ENCODE measurements around the gene STUM.

Gene STUM

GRCh38 chr1:226643611-226644540 is 95.3 kb downstream of the STUM start:
- Histone ChIP-seq H3K4me1 (ENCODE audit: control insufficient read depth, insufficient read depth, low read length) (peaks cover 20% of the 10 kb centered on the region), H3K27ac (ENCODE audit: insufficient read depth, low read depth, low read length, poor library complexity, severe bottlenecking) (no peak overlapping the region), H3K4me3 (ENCODE audit: insufficient read depth, low read depth, low read length) (no peak overlapping the region), H3K9me3 (ENCODE audit: control insufficient read depth, low read length) (no peaks in the 10 kb centered on the region), H3K36me3 (ENCODE audit: control insufficient read depth, insufficient read depth, low read length) (peaks cover 4% of the 10 kb centered on the region), H3K27me3 (ENCODE audit: control insufficient read depth, insufficient read depth, low read length, poor library complexity, severe bottlenecking) (no peaks in the 10 kb centered on the region)
- 89 to 91% methylated on average over 18 of the region's 18 CpGs for WGBS, 2 experiments

- H3K4me3 ChIP-seq (ENCODE audit: insufficient read depth, low read depth, low read length) = no peak overlapping the region
- WGBS, 2 experiments = 97% methylated on average over 10 of the region's 10 CpGs
- peaks cover 25% of the 10 kb centered on the region for H3K4me1 ChIP-seq (ENCODE audit: control insufficient read depth, insufficient read depth, low read length)
- no peak overlapping the region for H3K27ac ChIP-seq (ENCODE audit: insufficient read depth, low read depth, low read length, poor library complexity, severe bottlenecking)
- H3K36me3 ChIP-seq (ENCODE audit: control insufficient read depth, insufficient read depth, low read length) = peaks cover 4% of the 10 kb centered on the region
- no peaks in the 10 kb centered on the region for H3K27me3 ChIP-seq (ENCODE audit: control insufficient read depth, insufficient read depth, low read length, poor library complexity, severe bottlenecking)
- no peaks in the 10 kb centered on the region for H3K9me3 ChIP-seq (ENCODE audit: control insufficient read depth, low read length)
Observed at GRCh38 chr1:226644541-226645176, 96.1 kb downstream of the STUM start.

GRCh38 chr1:226645279-226645976 is 96.9 kb downstream of the STUM start:
- no peaks in the 10 kb centered on the region for H3K9me3 ChIP-seq (ENCODE audit: control insufficient read depth, low read length)
- no peaks in the 10 kb centered on the region for H3K27me3 ChIP-seq (ENCODE audit: control insufficient read depth, insufficient read depth, low read length, poor library complexity, severe bottlenecking)
- H3K4me1 ChIP-seq (ENCODE audit: control insufficient read depth, insufficient read depth, low read length) = peaks cover 31% of the 10 kb centered on the region
- no peak overlapping the region for H3K4me3 ChIP-seq (ENCODE audit: insufficient read depth, low read depth, low read length)
- H3K27ac ChIP-seq (ENCODE audit: insufficient read depth, low read depth, low read length, poor library complexity, severe bottlenecking) = no peak overlapping the region
- WGBS, 2 experiments = 93 to 95% methylated on average over 9 to 10 of the region's 10 CpGs
- peaks cover 4% of the 10 kb centered on the region for H3K36me3 ChIP-seq (ENCODE audit: control insufficient read depth, insufficient read depth, low read length)

- Histone ChIP-seq H3K27ac (ENCODE audit: insufficient read depth, low read depth, low read length, poor library complexity, severe bottlenecking) (no peak overlapping the region), H3K4me3 (ENCODE audit: insufficient read depth, low read depth, low read length) (no peak overlapping the region), H3K36me3 (ENCODE audit: control insufficient read depth, insufficient read depth, low read length) (peaks cover 4% of the 10 kb centered on the region), H3K4me1 (ENCODE audit: control insufficient read depth, insufficient read depth, low read length) (peaks cover 31% of the 10 kb centered on the region), H3K9me3 (ENCODE audit: control insufficient read depth, low read length) (no peaks in the 10 kb centered on the region), H3K27me3 (ENCODE audit: control insufficient read depth, insufficient read depth, low read length, poor library complexity, severe bottlenecking) (no peaks in the 10 kb centered on the region)
- 91 to 93% methylated on average over 18 of the region's 18 CpGs for WGBS, 2 experiments
Observed at GRCh38 chr1:226646026-226646869, 97.7 kb downstream of the STUM start.

GRCh38 chr1:226646870-226647449 is 98.4 kb downstream of the STUM start:
- H3K9me3 ChIP-seq (ENCODE audit: control insufficient read depth, low read length) = no peaks in the 10 kb centered on the region
- no peak overlapping the region for H3K4me3 ChIP-seq (ENCODE audit: insufficient read depth, low read depth, low read length)
- H3K4me1 ChIP-seq (ENCODE audit: control insufficient read depth, insufficient read depth, low read length) = peaks cover 31% of the 10 kb centered on the region
- H3K36me3 ChIP-seq (ENCODE audit: control insufficient read depth, insufficient read depth, low read length) = peaks cover 4% of the 10 kb centered on the region
- 93 to 94% methylated on average over 16 of the region's 16 CpGs for WGBS, 2 experiments
- H3K27ac ChIP-seq (ENCODE audit: insufficient read depth, low read depth, low read length, poor library complexity, severe bottlenecking) = no peak overlapping the region
- no peaks in the 10 kb centered on the region for H3K27me3 ChIP-seq (ENCODE audit: control insufficient read depth, insufficient read depth, low read length, poor library complexity, severe bottlenecking)

GRCh38 chr1:226647719-226648118 is 99.2 kb downstream of the STUM start:
- Histone ChIP-seq H3K4me3 (ENCODE audit: insufficient read depth, low read depth, low read length) (no peak overlapping the region), H3K27ac (ENCODE audit: insufficient read depth, low read depth, low read length, poor library complexity, severe bottlenecking) (no peak overlapping the region), H3K9me3 (ENCODE audit: control insufficient read depth, low read length) (no peaks in the 10 kb centered on the region), H3K36me3 (ENCODE audit: control insufficient read depth, insufficient read depth, low read length) (peaks cover 4% of the 10 kb centered on the region), H3K4me1 (ENCODE audit: control insufficient read depth, insufficient read depth, low read length) (peaks cover 31% of the 10 kb centered on the region), H3K27me3 (ENCODE audit: control insufficient read depth, insufficient read depth, low read length, poor library complexity, severe bottlenecking) (no peaks in the 10 kb centered on the region)
- 94 to 96% methylated on average over 8 of the region's 8 CpGs for WGBS, 2 experiments

- Histone ChIP-seq H3K27ac (ENCODE audit: insufficient read depth, low read depth, low read length, poor library complexity, severe bottlenecking) (no peak overlapping the region), H3K36me3 (ENCODE audit: control insufficient read depth, insufficient read depth, low read length) (peaks cover 4% of the 10 kb centered on the region), H3K27me3 (ENCODE audit: control insufficient read depth, insufficient read depth, low read length, poor library complexity, severe bottlenecking) (no peaks in the 10 kb centered on the region), H3K9me3 (ENCODE audit: control insufficient read depth, low read length) (no peaks in the 10 kb centered on the region), H3K4me3 (ENCODE audit: insufficient read depth, low read depth, low read length) (no peak overlapping the region), H3K4me1 (ENCODE audit: control insufficient read depth, insufficient read depth, low read length) (peaks cover 33% of the 10 kb centered on the region)
- WGBS, 2 experiments = 94% methylated on average over 6 of the region's 6 CpGs
Observed at GRCh38 chr1:226648421-226648820, 99.9 kb downstream of the STUM start.

- no peaks in the 10 kb centered on the region for H3K27me3 ChIP-seq (ENCODE audit: control insufficient read depth, insufficient read depth, low read length, poor library complexity, severe bottlenecking)
- 93 to 95% methylated on average over 8 of the region's 8 CpGs for WGBS, 2 experiments
- H3K36me3 ChIP-seq (ENCODE audit: control insufficient read depth, insufficient read depth, low read length) = peaks cover 4% of the 10 kb centered on the region
- no peaks in the 10 kb centered on the region for H3K9me3 ChIP-seq (ENCODE audit: control insufficient read depth, low read length)
- no peak overlapping the region for H3K4me3 ChIP-seq (ENCODE audit: insufficient read depth, low read depth, low read length)
- H3K27ac ChIP-seq (ENCODE audit: insufficient read depth, low read depth, low read length, poor library complexity, severe bottlenecking) = no peak overlapping the region
- peaks cover 40% of the 10 kb centered on the region for H3K4me1 ChIP-seq (ENCODE audit: control insufficient read depth, insufficient read depth, low read length)
Observed at GRCh38 chr1:226649244-226649643, 100.7 kb downstream of the STUM start.

GRCh38 chr1:226649780-226650179 is 101.2 kb downstream of the STUM start:
- Histone ChIP-seq H3K27ac (ENCODE audit: insufficient read depth, low read depth, low read length, poor library complexity, severe bottlenecking) (no peak overlapping the region), H3K27me3 (ENCODE audit: control insufficient read depth, insufficient read depth, low read length, poor library complexity, severe bottlenecking) (no peaks in the 10 kb centered on the region), H3K4me1 (ENCODE audit: control insufficient read depth, insufficient read depth, low read length) (peaks cover 45% of the 10 kb centered on the region), H3K4me3 (ENCODE audit: insufficient read depth, low read depth, low read length) (no peak overlapping the region), H3K36me3 (ENCODE audit: control insufficient read depth, insufficient read depth, low read length) (peaks cover 4% of the 10 kb centered on the region), H3K9me3 (ENCODE audit: control insufficient read depth, low read length) (no peaks in the 10 kb centered on the region)
- WGBS, 2 experiments = 79 to 83% methylated on average over 7 of the region's 7 CpGs

Data from ectodermal cell (in vitro differentiated cells).